H1 (cell line): Measurements from ENCODE around the gene RBM47. TPM values are rescaled to one million over a fixed set of nuclear protein-coding genes. Genes with fewer than 3 reads are reported as not detected.

Source experiments
- CTCF ChIA-PET: fragments of 300-600 bp; sonication (Branson Sonifier 250); formaldehyde crosslinking; loops from one replicate; lab custom pipeline; 2021; ENCODE audit not compliant: partially characterized antibody; lab: Charles Lee
- POLR2A ChIA-PET: fragments of 300-600 bp; sonication (Branson Sonifier 250); formaldehyde crosslinking; loops from one replicate; lab custom pipeline; 2021; ENCODE audit warnings: inconsistent platforms; ENCODE audit not compliant: partially characterized antibody; lab: Charles Lee
- DNase-seq, 2 experiments: peaks; one replicate each; pipeline versions ENCODE4 v3.0.0 to v3.0.0-alpha.2; 2010 to 2022; ENCODE audit warnings: low spot score in 2 of 2, low read depth in 1 of 2, mixed read lengths in 1 of 2
- FAIRE-seq: peaks from 2 replicates; lab custom pipeline; 2011; peaks lifted over from hg19 to GRCh38; lab: Jason Lieb, UNC
- H2AFZ ChIP-seq: 2 replicates; pipeline ENCODE4 v1.8.1; 2012; ENCODE audit warnings: low read length, inconsistent platforms
- H2AK5ac ChIP-seq: 2 replicates; pipeline ENCODE4 v1.6.1; 2013; ENCODE audit warnings: low read depth, low read length
- H2BK120ac ChIP-seq: replicated peaks from 2 replicates; pipeline ENCODE3; 2013; ENCODE audit warnings: low read depth, low read length, inconsistent platforms
- H2BK12ac ChIP-seq: 2 replicates; pipeline ENCODE4 v1.6.1; 2013; ENCODE audit warnings: low read depth, low read length
- H2BK15ac ChIP-seq: 2 replicates; pipeline ENCODE4 v1.6.1; 2013; ENCODE audit warnings: low read length
- H2BK20ac ChIP-seq: 2 replicates; pipeline ENCODE4 v1.6.1; 2013; ENCODE audit warnings: low read length
- H2BK5ac ChIP-seq: 2 replicates; pipeline ENCODE4 v1.6.1; 2013; ENCODE audit warnings: low read depth, low read length
- H3K14ac ChIP-seq: 2 replicates; pipeline ENCODE4 v1.6.1; 2013; ENCODE audit warnings: inconsistent platforms; ENCODE audit not compliant: insufficient read length
- H3K18ac ChIP-seq: 2 replicates; pipeline ENCODE4 v1.6.1; 2013; ENCODE audit warnings: low read length; ENCODE audit errors: extremely low read depth
- H3K23ac ChIP-seq: 2 replicates; pipeline ENCODE4 v1.6.1; 2013; ENCODE audit warnings: inconsistent platforms; ENCODE audit not compliant: insufficient read length
- H3K23me2 ChIP-seq: 2 replicates; pipeline ENCODE4 v1.6.1; 2013; ENCODE audit warnings: low read depth, low read length
- H3K27ac ChIP-seq: 2 replicates; pipeline ENCODE4 v1.6.1; 2011; ENCODE audit warnings: low read depth, low read length, inconsistent platforms
- H3K27me3 ChIP-seq, 4 experiments: replicated peaks in 1 of 4; 1 replicate in 1 of 4; 2 replicates in 3 of 4; pipeline versions ENCODE4 v1.6.1 to v1.8.1; 2011 to 2013; ENCODE audit warnings: low read length in 3 of 4, mild to moderate bottlenecking in 3 of 4, inconsistent platforms in 2 of 4, mixed read lengths in 2 of 4, moderate library complexity in 1 of 4; ENCODE audit not compliant: control insufficient read depth in 3 of 4, insufficient read depth in 3 of 4; ENCODE audit errors: extremely low read depth in 1 of 4
- H3K36me3 ChIP-seq, 4 experiments: 2 replicates each; pipeline versions ENCODE4 v1.6.1 to v1.8.1; 2011 to 2013; ENCODE audit warnings: mild to moderate bottlenecking in 4 of 4, low read length in 3 of 4, moderate library complexity in 2 of 4, control low read depth in 1 of 4, inconsistent platforms in 1 of 4; ENCODE audit not compliant: insufficient read depth in 4 of 4, control insufficient read depth in 2 of 4
- H3K4ac ChIP-seq: replicated peaks from 2 replicates; pipeline ENCODE3; 2013; ENCODE audit warnings: low read length, low read depth, mixed read lengths, inconsistent platforms; ENCODE audit not compliant: insufficient read length
- H3K4me1 ChIP-seq, 4 experiments: replicated peaks in 1 of 4; 1 replicate in 1 of 4; 2 replicates in 3 of 4; pipeline versions ENCODE4 v1.6.1 to v1.8.1; 2011 to 2013; ENCODE audit warnings: low read length in 3 of 4, inconsistent platforms in 2 of 4, mixed read lengths in 1 of 4; ENCODE audit not compliant: insufficient read depth in 4 of 4, control insufficient read depth in 3 of 4
- H3K4me2 ChIP-seq, 2 experiments: 2 replicates each; pipeline versions ENCODE4 v1.6.1 to v1.8.1; 2011 to 2013; ENCODE audit warnings: low read depth in 2 of 2, low read length in 2 of 2, control low read depth in 1 of 2, inconsistent platforms in 1 of 2, mild to moderate bottlenecking in 1 of 2; ENCODE audit not compliant: insufficient read depth in 1 of 2
- H3K4me3 ChIP-seq, 4 experiments: fragments of 200-600, 300-600 bp in 1 of 4; sonication (generic), shearing (Covaris generic), sonication (Bioruptor Twin) in 1 of 4; 2 replicates each; pipeline versions ENCODE4 v1.5.1 to v1.8.1; 2011 to 2016; ENCODE audit warnings: low read length in 4 of 4, low read depth in 3 of 4, control low read depth in 2 of 4, inconsistent platforms in 2 of 4, mild to moderate bottlenecking in 2 of 4, mixed read lengths in 1 of 4, moderate library complexity in 1 of 4; ENCODE audit not compliant: insufficient read depth in 2 of 4; ENCODE audit errors: extremely low read depth in 1 of 4
- H3K56ac ChIP-seq: replicated peaks from 2 replicates; pipeline ENCODE3; 2013; ENCODE audit warnings: low read depth, mild to moderate bottlenecking, mixed read lengths, low read length, inconsistent platforms; ENCODE audit not compliant: insufficient read length
- H3K79me1 ChIP-seq: 2 replicates; pipeline ENCODE4 v1.6.1; 2013; ENCODE audit warnings: low read depth, low read length, control low read depth
- H3K79me2 ChIP-seq, 2 experiments: 2 replicates each; pipeline versions ENCODE4 v1.6.1 to v1.8.1; 2012 to 2013; ENCODE audit warnings: low read length in 2 of 2, mild to moderate bottlenecking in 2 of 2, inconsistent platforms in 1 of 2; ENCODE audit not compliant: insufficient read depth in 2 of 2, control insufficient read depth in 1 of 2
- H3K9ac ChIP-seq, 4 experiments: replicated peaks in 1 of 4; 1 replicate in 1 of 4; 2 replicates in 3 of 4; pipeline versions ENCODE4 v1.6.1 to v1.8.1; 2011 to 2013; ENCODE audit warnings: low read depth in 3 of 4, low read length in 3 of 4, control low read depth in 2 of 4, mild to moderate bottlenecking in 2 of 4, moderate library complexity in 2 of 4, inconsistent platforms in 1 of 4; ENCODE audit errors: extremely low read depth in 1 of 4
- H3K9me3 ChIP-seq, 2 experiments: 2 replicates each; pipeline versions ENCODE4 v1.6.1 to v1.8.1; 2012 to 2013; ENCODE audit warnings: mild to moderate bottlenecking in 2 of 2, moderate library complexity in 2 of 2, control low read depth in 1 of 2, inconsistent platforms in 1 of 2, low read depth in 1 of 2, low read length in 1 of 2, mixed read lengths in 1 of 2; ENCODE audit not compliant: insufficient read depth in 2 of 2
- H4K20me1 ChIP-seq, 2 experiments: replicated peaks in 1 of 2; 2 replicates each; pipeline versions ENCODE3 to v1.8.1; 2011 to 2013; ENCODE audit warnings: inconsistent platforms in 2 of 2, low read length in 2 of 2, mild to moderate bottlenecking in 1 of 2; ENCODE audit not compliant: insufficient read depth in 2 of 2, control insufficient read depth in 1 of 2
- H4K5ac ChIP-seq: 2 replicates; pipeline ENCODE4 v1.6.1; 2013; ENCODE audit warnings: low read length, low read depth, mixed read lengths, inconsistent platforms; ENCODE audit not compliant: insufficient read length
- H4K8ac ChIP-seq: 2 replicates; pipeline ENCODE4 v1.8.0; 2013; ENCODE audit warnings: mild to moderate bottlenecking, moderate library complexity, low read length, inconsistent platforms; ENCODE audit not compliant: insufficient read depth; ENCODE audit errors: extremely low read depth
- H4K91ac ChIP-seq: replicated peaks from 2 replicates; pipeline ENCODE3; 2013; ENCODE audit warnings: low read length, mixed read lengths, inconsistent platforms; ENCODE audit not compliant: insufficient read length
- CEBPB ChIP-seq: IDR thresholded peaks from 2 replicates; pipeline ENCODE4 v1.6.1; 2012; ENCODE audit warnings: low read depth, low read length
- KDM1A ChIP-seq: fragments of 200-600, 300-600 bp; sonication (generic); IDR thresholded peaks from 2 replicates; pipeline ENCODE4 v1.7.1; 2016; ENCODE audit warnings: mild to moderate bottlenecking, low read length, borderline replicate concordance
- whole genome bisulfite sequencing, 2 experiments: shearing (Covaris generic) in 1 of 2; methylation state at CpG; one replicate each; pipeline versions ENCODE4 v1.1.6 to v1.1.7; 2013 to 2015; ENCODE audit warnings: low lambda C conversion rate in 2 of 2, mixed read lengths in 2 of 2, inconsistent platforms in 1 of 2, low coverage in 1 of 2, missing lambda C conversion rate in 1 of 2; ENCODE audit not compliant: insufficient replicate concordance in 2 of 2, insufficient coverage in 1 of 2, insufficient read length in 1 of 2; ENCODE audit errors: extremely low coverage in 1 of 2, missing lambda C conversion rate in 1 of 2; 5-methylcytosine and 5-hydroxymethylcytosine counted together
- polyA plus RNA-seq, 7 experiments: library from polyadenylated mRNA; depleted of rRNA in 3 of 7; stranded (reverse) in 5 of 7; unstranded in 2 of 7; fragments of >200 nt in 5 of 7; fragments of 200-250 nt in 2 of 7; gene quantifications; 1 replicate in 5 of 7; 2 replicates in 1 of 7; 4 replicates in 1 of 7; pipeline versions ENCODE4 v1.2.1 to v1.2.3, GENCODE V29; 2011 to 2013; ENCODE audit warnings: missing spikeins in 2 of 7, mixed read lengths in 2 of 7
- total RNA-seq: library from RNA; stranded (reverse); fragmentation: NEBNext Ultra II Directional; extraction: Animal tissue kit (Norgen Biotek cat#: 25700); gene quantifications from 2 replicates; pipeline ENCODE4 v1.2.1, GENCODE V29; 2021

Gene RBM47
- total and polyA plus RNA-seq, 2 of the 8 experiments (the other 6 are each of a cell fraction or from before 2014, with no cell fraction given), result 42.8 to 78.9 TPM

DNA sequence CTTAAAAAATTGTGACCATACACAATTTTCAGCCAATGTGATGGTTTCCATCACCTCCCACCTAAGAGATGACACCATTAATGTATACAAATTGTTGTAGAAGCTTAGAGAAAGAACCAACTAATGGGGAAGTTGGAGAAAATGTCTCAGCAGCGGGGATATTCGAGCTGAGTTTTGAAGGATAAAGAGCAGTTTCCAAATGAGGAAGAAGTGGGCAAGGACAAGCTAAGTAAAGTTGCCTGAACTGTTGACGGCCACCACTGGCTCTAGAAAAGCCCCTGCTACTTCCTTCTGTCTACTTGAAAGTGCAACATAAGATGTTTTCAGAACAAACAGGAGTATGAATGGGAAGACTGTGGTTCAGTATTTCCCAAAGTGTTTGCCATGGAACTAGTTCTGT is 202.5 kb downstream of the RBM47 start:
- FAIRE-seq (no peak), DNase-seq (no peak)
- Histone ChIP-seq H2BK5ac (no peak overlapping the region), H3K9me3 (no peaks in the 10 kb centered on the region), H3K14ac (no peak overlapping the region), H4K5ac (no peak overlapping the region), H3K23me2 (no peaks in the 10 kb centered on the region), H3K18ac (no peak overlapping the region), H2BK12ac (no peak overlapping the region), H3K36me3 (peaks cover 2 to 22% (median 9%) of the 10 kb centered on the region in 4 experiments; a peak in 6 of 8 replicates), H3K4me3 (no peak overlapping the region), H2BK120ac (no peak overlapping the region), H4K20me1 (peaks cover 0 to 3% of the 10 kb centered on the region in 2 experiments), H3K4me1 (no peaks in the 10 kb centered on the region), H3K27ac (no peak overlapping the region), H3K23ac (no peak overlapping the region), H4K8ac (no peak overlapping the region), H3K79me1 (no peaks in the 10 kb centered on the region), H2AFZ (no peak overlapping the region), H2AK5ac (no peak overlapping the region), H3K27me3 (no peaks in the 10 kb centered on the region), H3K79me2 (no peaks in the 10 kb centered on the region), H3K9ac (no peak overlapping the region), H4K91ac (no peak overlapping the region), H2BK20ac (no peak overlapping the region), H3K56ac (no peak overlapping the region), H3K4me2 (no peak overlapping the region), H3K4ac (no peak overlapping the region), H2BK15ac (no peak overlapping the region)
- no peak for TF ChIP-seq KDM1A
- no peak for TF ChIP-seq CEBPB
- ChIA-PET POLR2A (interaction anchor here (0.6 kb wide), 1 partner anchor 341 kb away, joined by 4 read pairs; no protein-coding TSS in a partner anchor), CTCF (interaction anchor here (0.6 to 1.3 kb wide), 2 partner anchors 25 to 293 kb away, joined by 3 to 5 read pairs; no protein-coding TSS in a partner anchor)
- 92% methylated on average over 3 of the region's 3 CpGs; no CpG with 5 or more reads in 1 of the 2 experiments for WGBS, 2 experiments
